ENCODE data around the gene KDM4B. TPM values are rescaled to one million over a fixed set of nuclear protein-coding genes. Genes with fewer than 3 reads are reported as not detected.

KDM4B gene
- total and polyA plus RNA-seq, 4 donors: 3.2 to 19.7 (median 12.9) TPM

DNA sequence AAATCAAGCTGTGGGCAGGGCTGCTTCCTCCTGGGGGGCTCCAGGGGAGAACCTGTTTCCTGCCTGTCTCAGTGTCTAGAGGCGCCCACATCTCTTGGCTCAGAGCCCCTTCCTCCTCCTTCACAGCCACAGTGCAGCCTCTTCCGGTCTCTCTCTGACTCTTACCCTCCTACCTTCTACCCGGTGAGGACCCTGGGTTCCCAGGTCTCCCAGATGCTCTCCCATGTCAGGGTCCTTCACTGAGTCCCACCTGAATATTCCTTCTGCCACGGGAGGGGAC, 153.1 kb downstream of the KDM4B start (continued):
- TF ChIP-seq, protein P1, sequence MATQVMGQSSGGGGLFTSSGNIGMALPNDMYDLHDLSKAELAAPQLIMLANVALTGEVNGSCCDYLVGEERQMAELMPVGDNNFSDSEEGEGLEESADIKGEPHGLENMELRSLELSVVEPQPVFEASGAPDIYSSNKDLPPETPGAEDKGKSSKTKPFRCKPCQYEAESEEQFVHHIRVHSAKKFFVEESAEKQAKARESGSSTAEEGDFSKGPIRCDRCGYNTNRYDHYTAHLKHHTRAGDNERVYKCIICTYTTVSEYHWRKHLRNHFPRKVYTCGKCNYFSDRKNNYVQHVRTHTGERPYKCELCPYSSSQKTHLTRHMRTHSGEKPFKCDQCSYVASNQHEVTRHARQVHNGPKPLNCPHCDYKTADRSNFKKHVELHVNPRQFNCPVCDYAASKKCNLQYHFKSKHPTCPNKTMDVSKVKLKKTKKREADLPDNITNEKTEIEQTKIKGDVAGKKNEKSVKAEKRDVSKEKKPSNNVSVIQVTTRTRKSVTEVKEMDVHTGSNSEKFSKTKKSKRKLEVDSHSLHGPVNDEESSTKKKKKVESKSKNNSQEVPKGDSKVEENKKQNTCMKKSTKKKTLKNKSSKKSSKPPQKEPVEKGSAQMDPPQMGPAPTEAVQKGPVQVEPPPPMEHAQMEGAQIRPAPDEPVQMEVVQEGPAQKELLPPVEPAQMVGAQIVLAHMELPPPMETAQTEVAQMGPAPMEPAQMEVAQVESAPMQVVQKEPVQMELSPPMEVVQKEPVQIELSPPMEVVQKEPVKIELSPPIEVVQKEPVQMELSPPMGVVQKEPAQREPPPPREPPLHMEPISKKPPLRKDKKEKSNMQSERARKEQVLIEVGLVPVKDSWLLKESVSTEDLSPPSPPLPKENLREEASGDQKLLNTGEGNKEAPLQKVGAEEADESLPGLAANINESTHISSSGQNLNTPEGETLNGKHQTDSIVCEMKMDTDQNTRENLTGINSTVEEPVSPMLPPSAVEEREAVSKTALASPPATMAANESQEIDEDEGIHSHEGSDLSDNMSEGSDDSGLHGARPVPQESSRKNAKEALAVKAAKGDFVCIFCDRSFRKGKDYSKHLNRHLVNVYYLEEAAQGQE (IDR thresholded peaks at IDR 0.05): no peak
- TF ChIP-seq FOXA2 (IDR thresholded peaks at IDR 0.05) (no peak), NR2F2 (IDR thresholded peaks at IDR 0.05) (no peak)
- TF ChIP-seq, protein P2, sequence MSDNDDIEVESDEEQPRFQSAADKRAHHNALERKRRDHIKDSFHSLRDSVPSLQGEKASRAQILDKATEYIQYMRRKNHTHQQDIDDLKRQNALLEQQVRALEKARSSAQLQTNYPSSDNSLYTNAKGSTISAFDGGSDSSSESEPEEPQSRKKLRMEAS (IDR thresholded peaks at IDR 0.05): no peak

DNA sequence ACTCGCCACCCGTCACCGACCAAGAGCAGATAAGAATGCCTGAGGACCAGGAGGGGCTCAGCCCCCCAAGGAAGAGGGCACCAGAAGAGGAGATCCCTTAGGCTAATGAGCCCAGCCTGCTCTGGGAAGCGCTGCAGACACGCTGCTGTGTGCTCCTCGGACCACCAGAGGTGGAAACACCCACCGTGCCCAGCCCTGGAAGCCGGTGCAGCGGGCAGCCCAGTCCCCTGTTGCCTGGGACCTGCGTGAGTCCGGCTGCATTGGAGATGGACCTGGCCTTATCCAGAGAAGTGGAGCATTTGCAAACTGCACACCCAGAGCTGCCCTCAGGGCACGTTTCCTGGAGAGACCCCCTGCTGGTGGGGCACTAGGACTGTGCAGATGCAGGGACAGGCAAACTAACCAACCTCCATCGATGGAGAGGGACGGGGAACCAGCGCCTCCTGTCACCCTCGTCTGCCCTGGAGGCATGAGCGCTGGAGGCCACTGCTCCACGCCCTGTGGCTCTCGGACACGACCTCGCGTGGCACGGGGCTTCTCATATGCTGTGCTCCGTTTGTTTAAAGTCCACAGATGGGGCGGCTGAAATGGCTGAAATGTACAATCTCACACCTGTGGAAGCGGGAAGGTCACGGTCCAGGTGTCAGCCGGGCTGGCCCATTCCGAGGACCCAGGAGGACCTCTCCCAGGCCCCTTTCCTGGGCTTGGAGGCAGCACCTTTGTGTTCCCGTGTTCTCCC, 153.9 kb downstream of the KDM4B start:
- H3K27me3 ChIP-seq (ENCODE audit: control insufficient read depth in 4 of 4, insufficient read depth in 4 of 4, low read length in 3 of 4): no peaks in the 10 kb centered on the region
- no peak overlapping the region for H3K4me3 ChIP-seq (ENCODE audit: low read depth in 1 of 3, low read length in 3 of 3)
- 92% methylated on average over 30 of the region's 30 CpGs for WGBS
- TF ChIP-seq RAD21 (IDR thresholded peaks at IDR 0.05): no peak
- TF ChIP-seq, protein P3, sequence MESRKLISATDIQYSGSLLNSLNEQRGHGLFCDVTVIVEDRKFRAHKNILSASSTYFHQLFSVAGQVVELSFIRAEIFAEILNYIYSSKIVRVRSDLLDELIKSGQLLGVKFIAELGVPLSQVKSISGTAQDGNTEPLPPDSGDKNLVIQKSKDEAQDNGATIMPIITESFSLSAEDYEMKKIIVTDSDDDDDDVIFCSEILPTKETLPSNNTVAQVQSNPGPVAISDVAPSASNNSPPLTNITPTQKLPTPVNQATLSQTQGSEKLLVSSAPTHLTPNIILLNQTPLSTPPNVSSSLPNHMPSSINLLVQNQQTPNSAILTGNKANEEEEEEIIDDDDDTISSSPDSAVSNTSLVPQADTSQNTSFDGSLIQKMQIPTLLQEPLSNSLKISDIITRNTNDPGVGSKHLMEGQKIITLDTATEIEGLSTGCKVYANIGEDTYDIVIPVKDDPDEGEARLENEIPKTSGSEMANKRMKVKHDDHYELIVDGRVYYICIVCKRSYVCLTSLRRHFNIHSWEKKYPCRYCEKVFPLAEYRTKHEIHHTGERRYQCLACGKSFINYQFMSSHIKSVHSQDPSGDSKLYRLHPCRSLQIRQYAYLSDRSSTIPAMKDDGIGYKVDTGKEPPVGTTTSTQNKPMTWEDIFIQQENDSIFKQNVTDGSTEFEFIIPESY (IDR thresholded peaks at IDR 0.05): no peak
- TF ChIP-seq HNF4G (IDR thresholded peaks at IDR 0.05): no peak
- TF ChIP-seq RXRA (IDR thresholded peaks at IDR 0.05): no peak
- TF ChIP-seq, protein P4, sequence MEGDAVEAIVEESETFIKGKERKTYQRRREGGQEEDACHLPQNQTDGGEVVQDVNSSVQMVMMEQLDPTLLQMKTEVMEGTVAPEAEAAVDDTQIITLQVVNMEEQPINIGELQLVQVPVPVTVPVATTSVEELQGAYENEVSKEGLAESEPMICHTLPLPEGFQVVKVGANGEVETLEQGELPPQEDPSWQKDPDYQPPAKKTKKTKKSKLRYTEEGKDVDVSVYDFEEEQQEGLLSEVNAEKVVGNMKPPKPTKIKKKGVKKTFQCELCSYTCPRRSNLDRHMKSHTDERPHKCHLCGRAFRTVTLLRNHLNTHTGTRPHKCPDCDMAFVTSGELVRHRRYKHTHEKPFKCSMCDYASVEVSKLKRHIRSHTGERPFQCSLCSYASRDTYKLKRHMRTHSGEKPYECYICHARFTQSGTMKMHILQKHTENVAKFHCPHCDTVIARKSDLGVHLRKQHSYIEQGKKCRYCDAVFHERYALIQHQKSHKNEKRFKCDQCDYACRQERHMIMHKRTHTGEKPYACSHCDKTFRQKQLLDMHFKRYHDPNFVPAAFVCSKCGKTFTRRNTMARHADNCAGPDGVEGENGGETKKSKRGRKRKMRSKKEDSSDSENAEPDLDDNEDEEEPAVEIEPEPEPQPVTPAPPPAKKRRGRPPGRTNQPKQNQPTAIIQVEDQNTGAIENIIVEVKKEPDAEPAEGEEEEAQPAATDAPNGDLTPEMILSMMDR (IDR thresholded peaks at IDR 0.05; ENCODE audit: low read depth, low read length, missing input control): no peak
- TF ChIP-seq YY1 (IDR thresholded peaks at IDR 0.05): no peak
- no peak for TF ChIP-seq HNF4A (conservative IDR thresholded peaks at IDR 0.05)
- TF ChIP-seq NR2F2 (IDR thresholded peaks at IDR 0.05): no peak
- no peak for TF ChIP-seq FOXA1 (IDR thresholded peaks at IDR 0.05)
- TF ChIP-seq TAF1 (conservative IDR thresholded peaks at IDR 0.05): no peak
- DNase-seq (ENCODE audit: low spot score): no peak
- H3K9ac ChIP-seq (ENCODE audit: low read depth in 1 of 2, low read length in 2 of 2): no peak overlapping the region
- H3K9me3 ChIP-seq (ENCODE audit: control insufficient read depth in 4 of 4, low read length in 3 of 4): no peaks in the 10 kb centered on the region
- H3K36me3 ChIP-seq (ENCODE audit: control insufficient read depth in 4 of 4, insufficient read depth in 3 of 4, low read depth in 1 of 4, low read length in 3 of 4): peaks cover 5 to 29% (median 8%) of the 10 kb centered on the region in 4 donors
- no peak overlapping the region for H3K27ac ChIP-seq (ENCODE audit: low read depth in 1 of 2, low read length in 2 of 2)
- peaks cover 0 to 8% (median 1%) of the 10 kb centered on the region in 4 donors for H3K4me1 ChIP-seq (ENCODE audit: control insufficient read depth in 4 of 4, insufficient read depth in 4 of 4, low read length in 3 of 4)

DNA sequence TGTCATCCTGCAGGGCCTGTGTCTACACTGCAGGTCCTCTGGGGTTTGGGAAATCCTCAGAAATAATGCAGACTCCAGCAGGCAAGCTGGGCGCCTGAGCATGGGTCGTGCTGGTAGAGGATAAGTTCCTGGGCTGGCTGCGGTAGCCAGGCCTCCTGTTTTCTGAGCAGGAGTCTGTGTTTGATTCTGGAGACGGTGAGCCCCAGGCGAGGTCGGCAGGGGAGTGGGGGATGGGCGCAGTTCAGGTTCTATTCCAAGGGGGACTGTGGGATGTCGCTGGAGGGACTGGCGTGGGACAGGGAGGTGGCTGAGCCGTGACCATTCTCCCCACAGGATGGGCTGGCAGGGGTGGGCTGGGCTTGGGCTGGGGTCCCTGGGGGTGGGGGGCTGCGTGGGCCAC, 154.7 kb downstream of the KDM4B start:
- Histone ChIP-seq H3K9me3 (ENCODE audit: control insufficient read depth in 4 of 4, low read length in 3 of 4) (no peaks in the 10 kb centered on the region), H3K36me3 (ENCODE audit: control insufficient read depth in 4 of 4, insufficient read depth in 3 of 4, low read depth in 1 of 4, low read length in 3 of 4) (peaks cover 5 to 29% (median 8%) of the 10 kb centered on the region in 4 donors), H3K27ac (ENCODE audit: low read depth in 1 of 2, low read length in 2 of 2) (no peak overlapping the region), H3K27me3 (ENCODE audit: control insufficient read depth in 4 of 4, insufficient read depth in 4 of 4, low read length in 3 of 4) (no peaks in the 10 kb centered on the region), H3K4me1 (ENCODE audit: control insufficient read depth in 4 of 4, insufficient read depth in 4 of 4, low read length in 3 of 4) (peaks cover 0 to 11% (median 1%) of the 10 kb centered on the region in 4 donors), H3K4me3 (ENCODE audit: low read depth in 1 of 3, low read length in 3 of 3) (no peak overlapping the region), H3K9ac (ENCODE audit: low read depth in 1 of 2, low read length in 2 of 2) (no peak overlapping the region)
- WGBS: 94% methylated on average over 11 of the region's 11 CpGs
- no peak for DNase-seq (ENCODE audit: low spot score)
- no peak for TF ChIP-seq JUND (IDR thresholded peaks at IDR 0.05)
- TF ChIP-seq TAF1 (conservative IDR thresholded peaks at IDR 0.05): no peak
- TF ChIP-seq, protein P1 (IDR thresholded peaks at IDR 0.05): no peak
- TF ChIP-seq HNF4G (IDR thresholded peaks at IDR 0.05): no peak
- no peak for TF ChIP-seq NR2F2 (IDR thresholded peaks at IDR 0.05)
- TF ChIP-seq HNF4A (conservative IDR thresholded peaks at IDR 0.05): no peak
- no peak for TF ChIP-seq EGR1 (IDR thresholded peaks at IDR 0.05; ENCODE audit: low read depth in 2 of 2)
- TF ChIP-seq RXRA (IDR thresholded peaks at IDR 0.05): no peak
- TF ChIP-seq, protein P2 (IDR thresholded peaks at IDR 0.05): no peak
- no peak for TF ChIP-seq SP1 (IDR thresholded peaks at IDR 0.05)
- TF ChIP-seq RAD21 (IDR thresholded peaks at IDR 0.05): no peak
